ENCODE results near the gene DHFR.

Gene DHFR

GRCh38 chr5:80698369-80698768, 43.6 kb upstream of the DHFR start:
- H3K4me1 ChIP-seq (ENCODE audit: control insufficient read depth in 1 of 2, insufficient read depth in 1 of 2, low read depth in 1 of 2, low read length in 1 of 2), result no peaks in the 10 kb centered on the region
- TF ChIP-seq CTCF (IDR thresholded peaks at IDR 0.05), result no peak
- H3K27ac ChIP-seq, result no peak overlapping the region
- H3K36me3 ChIP-seq, result peaks cover 39% of the 10 kb centered on the region
- H3K9me3 ChIP-seq, result no peaks in the 10 kb centered on the region
- no peak overlapping the region for H3K4me3 ChIP-seq (ENCODE audit: low read depth in 1 of 2, low read length in 1 of 2)
- no peaks in the 10 kb centered on the region for H3K27me3 ChIP-seq

GRCh38 chr5:80697100-80697499, 42.3 kb upstream of the DHFR start:
- no peak overlapping the region for H3K4me3 ChIP-seq (ENCODE audit: low read depth in 1 of 2, low read length in 1 of 2)
- H3K27ac ChIP-seq, result no peak overlapping the region
- H3K36me3 ChIP-seq, result peaks cover 28% of the 10 kb centered on the region
- H3K4me1 ChIP-seq (ENCODE audit: control insufficient read depth in 1 of 2, insufficient read depth in 1 of 2, low read depth in 1 of 2, low read length in 1 of 2), result no peaks in the 10 kb centered on the region
- no peaks in the 10 kb centered on the region for H3K27me3 ChIP-seq
- TF ChIP-seq CTCF (IDR thresholded peaks at IDR 0.05), result no peak
- no peaks in the 10 kb centered on the region for H3K9me3 ChIP-seq

- Histone ChIP-seq H3K36me3 (peaks cover 26% of the 10 kb centered on the region), H3K4me1 (ENCODE audit: control insufficient read depth in 1 of 2, insufficient read depth in 1 of 2, low read depth in 1 of 2, low read length in 1 of 2) (no peaks in the 10 kb centered on the region)
- TF ChIP-seq CTCF (IDR thresholded peaks at IDR 0.05), result no peak
These were observed 41.7 kb upstream of the DHFR start for GRCh38 chr5:80696450-80696849.

GRCh38 chr5:80695666-80696065, 40.9 kb upstream of the DHFR start:
- H3K27ac ChIP-seq, result no peak overlapping the region
- H3K36me3 ChIP-seq, result peaks cover 21% of the 10 kb centered on the region
- H3K9me3 ChIP-seq, result no peaks in the 10 kb centered on the region
- H3K4me1 ChIP-seq (ENCODE audit: control insufficient read depth in 1 of 2, insufficient read depth in 1 of 2, low read depth in 1 of 2, low read length in 1 of 2), result no peaks in the 10 kb centered on the region
- H3K27me3 ChIP-seq, result no peaks in the 10 kb centered on the region
- H3K4me3 ChIP-seq (ENCODE audit: low read depth in 1 of 2, low read length in 1 of 2), result no peak overlapping the region
- no peak for TF ChIP-seq CTCF (IDR thresholded peaks at IDR 0.05)

More at GRCh38 chr5:80696450-80696849, 41.7 kb upstream of the DHFR start:
- no peaks in the 10 kb centered on the region for H3K9me3 ChIP-seq
- H3K4me3 ChIP-seq (ENCODE audit: low read depth in 1 of 2, low read length in 1 of 2), result no peak overlapping the region
- H3K27me3 ChIP-seq, result no peaks in the 10 kb centered on the region
- H3K27ac ChIP-seq, result no peak overlapping the region

GRCh38 chr5:80689627-80690026, 34.8 kb upstream of the DHFR start:
- TF ChIP-seq CTCF (IDR thresholded peaks at IDR 0.05), result no peak
- no peaks in the 10 kb centered on the region for H3K27me3 ChIP-seq
- no peak overlapping the region for H3K27ac ChIP-seq
- no peaks in the 10 kb centered on the region for H3K9me3 ChIP-seq
- peaks cover 5% of the 10 kb centered on the region for H3K36me3 ChIP-seq
- H3K4me1 ChIP-seq (ENCODE audit: control insufficient read depth in 1 of 2, insufficient read depth in 1 of 2, low read depth in 1 of 2, low read length in 1 of 2), result no peaks in the 10 kb centered on the region
- H3K4me3 ChIP-seq (ENCODE audit: low read depth in 1 of 2, low read length in 1 of 2), result no peak overlapping the region

All from neutrophil (primary cell).